CD4-positive, CD25-positive, alpha-beta regulatory T cell (primary cell): ENCODE data around the gene CNGA3. TPM values are rescaled to one million over a fixed set of nuclear protein-coding genes. Genes with fewer than 3 reads are reported as not detected.

Experiments
- ATAC-seq, 2 donors: fragments of 150-1000 bp; cut with Tn5 transposase; one replicate each; pipeline ENCODE4 v1.10.0; 2021; ENCODE audit warnings: low read depth in 2 of 2, moderate number of reproducible peaks in 2 of 2, moderate library complexity in 1 of 2
- DNase-seq, 3 donors: peaks; one replicate each; pipeline versions ENCODE4 v3.0.0 to v3.0.0-alpha.2; 2012 to 2022; ENCODE audit warnings: mixed read lengths in 1 of 3
- H3K27ac ChIP-seq: one replicate; pipeline ENCODE4 v1.7.0; 2013; ENCODE audit warnings: mild to moderate bottlenecking, low read length; ENCODE audit not compliant: insufficient read depth, poor library complexity, severe bottlenecking
- H3K27me3 ChIP-seq: one replicate; pipeline ENCODE4 v1.7.0; 2013; ENCODE audit warnings: low read length; ENCODE audit not compliant: control insufficient read depth, insufficient read depth
- H3K36me3 ChIP-seq: one replicate; pipeline ENCODE4 v1.7.0; 2013; ENCODE audit warnings: mild to moderate bottlenecking, low read length, moderate library complexity; ENCODE audit not compliant: control insufficient read depth, insufficient read depth
- H3K4me1 ChIP-seq: 2 replicates; pipeline ENCODE4 v1.7.0; 2013; ENCODE audit warnings: mild to moderate bottlenecking, low read length; ENCODE audit not compliant: insufficient read depth, control insufficient read depth, poor library complexity, severe bottlenecking
- H3K4me3 ChIP-seq: one replicate; pipeline ENCODE4 v1.7.0; 2013; ENCODE audit warnings: low read depth, mild to moderate bottlenecking, low read length, moderate library complexity
- H3K9me3 ChIP-seq, 2 experiments: 1 replicate in 1 of 2; 2 replicates in 1 of 2; pipeline ENCODE4 v1.7.0; 2013; ENCODE audit warnings: low read length in 2 of 2, mild to moderate bottlenecking in 1 of 2, moderate library complexity in 1 of 2; ENCODE audit not compliant: control insufficient read depth in 2 of 2
- H3K27ac Mint-ChIP-seq, 3 donors: one replicate each; pipeline ENCODE4 v1.8.0; 2020 to 2022; ENCODE audit warnings: mild to moderate bottlenecking in 3 of 3, mixed read lengths in 3 of 3, moderate library complexity in 2 of 3
- H3K27me3 Mint-ChIP-seq: one replicate; pipeline ENCODE4 v1.8.0; 2022; ENCODE audit warnings: mild to moderate bottlenecking, mixed read lengths
- H3K36me3 Mint-ChIP-seq: one replicate; pipeline ENCODE4 v1.8.0; 2020; ENCODE audit warnings: mixed read lengths
- H3K4me1 Mint-ChIP-seq, 4 donors: one replicate each; pipeline ENCODE4 v1.8.0; 2020 to 2022; ENCODE audit warnings: mixed read lengths in 4 of 4, mild to moderate bottlenecking in 1 of 4
- H3K4me3 Mint-ChIP-seq, 4 donors: one replicate each; pipeline ENCODE4 v1.8.0; 2020 to 2022; ENCODE audit warnings: mild to moderate bottlenecking in 4 of 4, mixed read lengths in 4 of 4, moderate library complexity in 3 of 4
- H3K9me3 Mint-ChIP-seq, 7 donors: one replicate each; pipeline ENCODE4 v1.8.0; 2020 to 2022; ENCODE audit warnings: mixed read lengths in 7 of 7, mild to moderate bottlenecking in 3 of 7, moderate library complexity in 2 of 7
- polyA plus RNA-seq, 4 donors: library from polyadenylated mRNA; unstranded; fragments of 300-500 nt; fragmentation: Illumina TruSeq; gene quantifications; one replicate each; pipeline ENCODE4 v1.2.3, GENCODE V29; 2021
- total RNA-seq: library from RNA; stranded (reverse); gene quantifications from one replicate; pipeline ENCODE4 v1.2.3, GENCODE V29; 2022

The CNGA3 gene
- total RNA-seq = not detected
- polyA plus RNA-seq = not detected

GRCh38 chr2:98346311-98347236 is at the start of gene CNGA3:
TSS of gene CNGA3 (plus strand) at chr2:98346456. CDS start at chr2:98369976, 23,520 bp downstream.
- Histone ChIP-seq H3K36me3 (no peaks in the 10 kb centered on the region), H3K4me3 (no peak within 1 kb of the TSS), H3K27ac (no peak within 1 kb of the TSS), H3K9me3 (no peaks in the 10 kb centered on the region), H3K27me3 (peaks cover 40% of the 10 kb centered on the region), H3K4me1 (peaks cover 4% of the 10 kb centered on the region)
- H3K27me3 Mint-ChIP-seq = peaks cover 63% of the 10 kb centered on the region
- peaks cover 0 to 11% (median 4%) of the 10 kb centered on the region in 4 donors for H3K4me1 Mint-ChIP-seq
- H3K36me3 Mint-ChIP-seq = no peaks in the 10 kb centered on the region
- peaks cover 0 to 9% (median 0%) of the 10 kb centered on the region in 7 donors for H3K9me3 Mint-ChIP-seq
- peak within 1 kb of the TSS in 1 of 4 donors; percentile 47 for H3K4me3 Mint-ChIP-seq
- H3K27ac Mint-ChIP-seq = no peak within 1 kb of the TSS
- peak in 1 of 3 donors; percentile 5 for DNase-seq
- ATAC-seq = no peak

GRCh38 chr2:98297817-98298682 is 48.2 kb upstream of the CNGA3 start:
- H3K9me3 Mint-ChIP-seq = peaks cover 0 to 2% (median 0%) of the 10 kb centered on the region in 7 donors
- H3K27ac Mint-ChIP-seq = peak overlapping the region in 1 of 3 donors; percentile 20
- no peaks in the 10 kb centered on the region for H3K4me1 Mint-ChIP-seq

GRCh38 chr2:98298683-98299164 is 47.5 kb upstream of the CNGA3 start:
- Histone ChIP-seq H3K36me3 (no peaks in the 10 kb centered on the region), H3K4me3 (no peak overlapping the region), H3K4me1 (no peaks in the 10 kb centered on the region), H3K27me3 (peaks cover 5% of the 10 kb centered on the region), H3K9me3 (no peaks in the 10 kb centered on the region), H3K27ac (no peak overlapping the region)
- ATAC-seq = no peak
- H3K27me3 Mint-ChIP-seq = peaks cover 6% of the 10 kb centered on the region
- H3K36me3 Mint-ChIP-seq = no peaks in the 10 kb centered on the region
- H3K4me3 Mint-ChIP-seq = no peak overlapping the region
- H3K9me3 Mint-ChIP-seq = peaks cover 0 to 2% (median 0%) of the 10 kb centered on the region in 7 donors
- no peak overlapping the region for H3K27ac Mint-ChIP-seq
- DNase-seq = no peak
- no peaks in the 10 kb centered on the region for H3K4me1 Mint-ChIP-seq

More at GRCh38 chr2:98297817-98298682, 48.2 kb upstream of the CNGA3 start:
- H3K4me3 Mint-ChIP-seq = no peak overlapping the region
- DNase-seq = no peak
- peaks cover 5% of the 10 kb centered on the region for H3K27me3 ChIP-seq
- no peak overlapping the region for H3K4me3 ChIP-seq
- no peak overlapping the region for H3K27ac ChIP-seq
- no peaks in the 10 kb centered on the region for H3K36me3 Mint-ChIP-seq
- no peaks in the 10 kb centered on the region for H3K4me1 ChIP-seq
- no peaks in the 10 kb centered on the region for H3K9me3 ChIP-seq
- no peak for ATAC-seq
- H3K36me3 ChIP-seq = no peaks in the 10 kb centered on the region
- peaks cover 6% of the 10 kb centered on the region for H3K27me3 Mint-ChIP-seq

- ATAC-seq (no peak), DNase-seq (no peak)
- no peak overlapping the region for H3K27ac Mint-ChIP-seq
- H3K36me3 Mint-ChIP-seq = no peaks in the 10 kb centered on the region
- no peaks in the 10 kb centered on the region for H3K4me1 Mint-ChIP-seq
- H3K4me3 ChIP-seq = no peak overlapping the region
- H3K9me3 Mint-ChIP-seq = peaks cover 0 to 2% (median 0%) of the 10 kb centered on the region in 7 donors
- no peaks in the 10 kb centered on the region for H3K4me1 ChIP-seq
- H3K36me3 ChIP-seq = no peaks in the 10 kb centered on the region
- no peak overlapping the region for H3K4me3 Mint-ChIP-seq
- no peak overlapping the region for H3K27ac ChIP-seq
- H3K9me3 ChIP-seq = no peaks in the 10 kb centered on the region
- H3K27me3 Mint-ChIP-seq = peaks cover 6% of the 10 kb centered on the region
- H3K27me3 ChIP-seq = peaks cover 2% of the 10 kb centered on the region
Measured at GRCh38 chr2:98299211-98299905, 46.9 kb upstream of the CNGA3 start.

- no peak overlapping the region for H3K27ac Mint-ChIP-seq
- DNase-seq = no peak
- no peak for ATAC-seq
- H3K9me3 Mint-ChIP-seq = peaks cover 0 to 2% (median 0%) of the 10 kb centered on the region in 7 donors
- Histone ChIP-seq H3K36me3 (no peaks in the 10 kb centered on the region), H3K27ac (no peak overlapping the region), H3K4me1 (no peaks in the 10 kb centered on the region), H3K27me3 (no peaks in the 10 kb centered on the region), H3K4me3 (no peak overlapping the region), H3K9me3 (no peaks in the 10 kb centered on the region)
- peaks cover 3% of the 10 kb centered on the region for H3K27me3 Mint-ChIP-seq
- no peak overlapping the region for H3K4me3 Mint-ChIP-seq
- no peaks in the 10 kb centered on the region for H3K4me1 Mint-ChIP-seq
- H3K36me3 Mint-ChIP-seq = no peaks in the 10 kb centered on the region
Measured at GRCh38 chr2:98300141-98300874, 45.9 kb upstream of the CNGA3 start.

GRCh38 chr2:98301469-98301868 is 44.8 kb upstream of the CNGA3 start:
- Mint-ChIP-seq H3K4me3 (no peak overlapping the region), H3K9me3 (no peaks in the 10 kb centered on the region), H3K4me1 (no peaks in the 10 kb centered on the region), H3K27ac (no peak overlapping the region), H3K36me3 (no peaks in the 10 kb centered on the region), H3K27me3 (no peaks in the 10 kb centered on the region)
- H3K36me3 ChIP-seq = no peaks in the 10 kb centered on the region
- no peak overlapping the region for H3K27ac ChIP-seq
- no peaks in the 10 kb centered on the region for H3K4me1 ChIP-seq
- DNase-seq (no peak), ATAC-seq (no peak)
- H3K4me3 ChIP-seq = no peak overlapping the region
- no peaks in the 10 kb centered on the region for H3K27me3 ChIP-seq
- H3K9me3 ChIP-seq = no peaks in the 10 kb centered on the region
